DND-41 (cell line): ENCODE data around the gene MYH3.
"Not testable (repeated sequence)": the region's sequence is repeated elsewhere in the genome, so short reads cannot be mapped to it uniquely, and the experiment has no call there.

Experiments used
- ATAC-seq: fragments of 200-7000 bp; cut with Tn5 transposase; 3 replicates; pipeline ENCODE4 v1.9.1; 2021; ENCODE audit warnings: low read depth; ENCODE audit not compliant: insufficient read depth
- DNase-seq: peaks from one replicate; pipeline ENCODE4 v3.0.0-alpha.2; 2020
- H2AFZ ChIP-seq: 2 replicates; pipeline ENCODE4 v1.6.0; 2012; ENCODE audit warnings: low read depth, low read length
- H3K27ac ChIP-seq: 2 replicates; pipeline ENCODE4 v1.5.1; 2012; ENCODE audit warnings: low read length, inconsistent platforms
- H3K27me3 ChIP-seq: fragments of 200-600 bp; sonication (generic); 2 replicates; pipeline ENCODE4 v1.6.0; 2012; ENCODE audit warnings: low read length, mild to moderate bottlenecking, inconsistent platforms; ENCODE audit not compliant: insufficient read depth, poor library complexity
- H3K36me3 ChIP-seq: 2 replicates; pipeline ENCODE4 v1.5.1; 2012; ENCODE audit warnings: low read length, inconsistent platforms; ENCODE audit not compliant: insufficient read depth
- H3K4me1 ChIP-seq: 2 replicates; pipeline ENCODE4 v1.5.1; 2012; ENCODE audit warnings: mild to moderate bottlenecking, low read length; ENCODE audit not compliant: insufficient read depth
- H3K4me2 ChIP-seq: 2 replicates; pipeline ENCODE4 v1.6.0; 2012; ENCODE audit warnings: mild to moderate bottlenecking, moderate library complexity, low read length, inconsistent platforms; ENCODE audit not compliant: insufficient read depth
- H3K4me3 ChIP-seq, 2 experiments: fragments of 200-600 bp in 1 of 2; shearing (Covaris generic) in 1 of 2; 2 replicates each; pipeline ENCODE4 v1.5.1; 2012 to 2016; ENCODE audit warnings: inconsistent platforms in 2 of 2, low read length in 2 of 2, mild to moderate bottlenecking in 2 of 2, low read depth in 1 of 2, moderate library complexity in 1 of 2
- H3K79me2 ChIP-seq: 2 replicates; pipeline ENCODE4 v1.6.0; 2012; ENCODE audit warnings: low read length, inconsistent platforms; ENCODE audit not compliant: insufficient read depth
- H3K9ac ChIP-seq: 2 replicates; pipeline ENCODE4 v1.6.0; 2012; ENCODE audit warnings: low read depth, mild to moderate bottlenecking, inconsistent platforms, low read length, moderate library complexity
- H3K9me3 ChIP-seq: 2 replicates; pipeline ENCODE4 v1.5.1; 2012; ENCODE audit warnings: low read length, moderate library complexity, mild to moderate bottlenecking, inconsistent platforms; ENCODE audit not compliant: insufficient read depth, severe bottlenecking
- H4K20me1 ChIP-seq: 2 replicates; pipeline ENCODE4 v1.6.0; 2012; ENCODE audit warnings: low read length; ENCODE audit not compliant: insufficient read depth
- CTCF ChIP-seq: IDR thresholded peaks from 2 replicates; pipeline ENCODE4 v1.5.1; 2012; ENCODE audit warnings: borderline replicate concordance, low read length, moderate library complexity, mild to moderate bottlenecking; ENCODE audit not compliant: poor library complexity, severe bottlenecking; ENCODE audit errors: extremely low read depth
- EZH2 ChIP-seq: IDR thresholded peaks from 3 replicates; pipeline ENCODE4 v1.6.1; 2012; ENCODE audit warnings: borderline replicate concordance, low read depth, mild to moderate bottlenecking, moderate library complexity, low read length, inconsistent platforms; ENCODE audit not compliant: severe bottlenecking

The MYH3 gene

GRCh38 chr17:10698096-10698818, 41.1 kb upstream of the MYH3 start:
- DNase-seq = peak; percentile 21
- Histone ChIP-seq H3K4me2 (peak overlapping the region; percentile 74), H3K9me3 (no peaks in the 10 kb centered on the region), H3K4me3 (peak overlapping the region; percentile 74 to 98), H3K79me2 (peaks cover 96% of the 10 kb centered on the region), H3K4me1 (peaks cover 72% of the 10 kb centered on the region), H4K20me1 (peaks cover 9% of the 10 kb centered on the region; the same call in 1 of the 2 replicates), H3K27ac (peak overlapping the region; percentile 85), H3K9ac (peak overlapping the region; percentile 92), H2AFZ (peak overlapping the region; percentile 95), H3K27me3 (no peaks in the 10 kb centered on the region), H3K36me3 (peaks cover 21% of the 10 kb centered on the region; the same call in 1 of the 2 replicates)
- TF ChIP-seq EZH2 = no peak
- TF ChIP-seq CTCF = no peak
- ATAC-seq = no peak

DNA sequence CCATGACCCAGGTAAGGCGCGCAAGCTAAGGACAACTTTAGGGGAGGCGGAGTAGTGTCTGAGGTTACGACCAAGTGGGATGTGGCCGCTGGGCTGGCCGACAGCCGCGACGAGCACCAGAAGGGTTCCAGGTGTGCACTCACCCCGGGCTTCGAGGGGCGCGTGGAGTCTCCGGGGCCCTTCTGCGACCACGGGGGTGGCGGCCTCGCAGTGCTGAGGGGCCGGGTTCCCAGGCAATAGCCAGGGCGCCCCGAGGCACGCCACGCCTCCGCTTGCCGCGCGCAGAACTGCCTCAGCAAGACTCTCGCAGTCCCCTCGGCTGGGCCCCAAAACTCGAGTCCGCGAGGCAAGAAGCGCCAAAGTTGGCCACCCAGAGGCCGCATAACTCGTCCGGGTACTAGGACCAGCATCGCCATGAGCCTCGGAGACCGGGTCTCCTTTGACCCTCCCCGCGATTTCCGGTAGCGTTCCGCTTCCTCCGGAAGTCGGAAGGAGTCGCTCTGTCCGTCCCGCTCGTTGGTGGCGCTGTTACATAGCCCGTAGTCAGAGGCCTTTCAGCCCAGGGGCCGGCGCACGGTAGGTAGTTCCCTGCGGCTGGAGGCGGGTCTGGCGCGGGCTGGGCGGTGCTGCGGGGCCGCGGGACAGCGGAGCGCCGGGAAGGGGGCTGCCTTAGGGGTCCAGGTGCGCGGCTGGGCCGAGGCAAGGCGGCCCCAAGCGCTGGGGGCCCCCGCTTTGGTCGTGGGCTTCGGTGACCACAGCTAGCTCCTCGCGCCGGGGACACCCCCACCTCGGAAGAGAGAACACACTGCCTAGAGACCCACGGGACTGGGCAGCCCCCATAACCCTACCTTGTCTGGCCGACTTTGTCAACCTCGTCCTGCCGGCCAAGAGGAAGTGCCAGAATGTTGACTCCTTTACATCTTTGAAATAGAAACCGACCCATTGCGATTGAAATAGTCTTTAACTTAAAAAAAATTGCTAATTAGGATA, 40.3 kb upstream of the MYH3 start, which contains the start of the genes ADPRM and SCO1:
Gene ADPRM, plus strand, starts transcription at position 503 of the 990 bp plus-strand sequence. CDS start 7,333 bp downstream, outside the sequence.
Gene SCO1, minus strand, starts transcription at position 442 of the 990 bp plus-strand sequence. Its CDS starts 26 bp downstream, at position 416.
- TF ChIP-seq EZH2 = no peak
- peak; percentile 66 for TF ChIP-seq CTCF
- ATAC-seq (peak; percentile 93), DNase-seq (peak; percentile 91)
- Histone ChIP-seq H2AFZ (peak within 1 kb of the TSS; percentile 95), H4K20me1 (peaks cover 12% of the 10 kb centered on the region; the same call in 1 of the 2 replicates), H3K4me2 (peak within 1 kb of the TSS; percentile 74), H3K9ac (peak within 1 kb of the TSS; percentile 92), H3K36me3 (peaks cover 30% of the 10 kb centered on the region), H3K4me1 (peaks cover 66% of the 10 kb centered on the region), H3K27me3 (no peaks in the 10 kb centered on the region), H3K4me3 (peak within 1 kb of the TSS; percentile 74 to 98), H3K9me3 (no peaks in the 10 kb centered on the region), H3K27ac (peak within 1 kb of the TSS; percentile 85), H3K79me2 (peaks cover 96% of the 10 kb centered on the region)

- H3K9ac ChIP-seq = peak overlapping the region; percentile 92
- H3K79me2 ChIP-seq = peaks cover 97% of the 10 kb centered on the region
- not testable (repeated sequence) for ATAC-seq, H2AFZ ChIP-seq, H3K27me3 ChIP-seq, H3K9me3 ChIP-seq, DNase-seq
- peaks cover 57% of the 10 kb centered on the region for H3K4me1 ChIP-seq
- peak overlapping the region; percentile 85 for H3K27ac ChIP-seq
- peak overlapping the region; percentile 74 for H3K4me2 ChIP-seq
- H3K4me3 ChIP-seq = peak overlapping the region; percentile 74 to 98; a peak in 3 of 4 replicates
- peaks cover 44% of the 10 kb centered on the region for H3K36me3 ChIP-seq
- peaks cover 15% of the 10 kb centered on the region; the same call in 1 of the 2 replicates for H4K20me1 ChIP-seq
Measured at GRCh38 chr17:10695875-10696407, 38.8 kb upstream of the MYH3 start.
